ENCODE data around the gene ANGPT4.

Gene ANGPT4

DNA sequence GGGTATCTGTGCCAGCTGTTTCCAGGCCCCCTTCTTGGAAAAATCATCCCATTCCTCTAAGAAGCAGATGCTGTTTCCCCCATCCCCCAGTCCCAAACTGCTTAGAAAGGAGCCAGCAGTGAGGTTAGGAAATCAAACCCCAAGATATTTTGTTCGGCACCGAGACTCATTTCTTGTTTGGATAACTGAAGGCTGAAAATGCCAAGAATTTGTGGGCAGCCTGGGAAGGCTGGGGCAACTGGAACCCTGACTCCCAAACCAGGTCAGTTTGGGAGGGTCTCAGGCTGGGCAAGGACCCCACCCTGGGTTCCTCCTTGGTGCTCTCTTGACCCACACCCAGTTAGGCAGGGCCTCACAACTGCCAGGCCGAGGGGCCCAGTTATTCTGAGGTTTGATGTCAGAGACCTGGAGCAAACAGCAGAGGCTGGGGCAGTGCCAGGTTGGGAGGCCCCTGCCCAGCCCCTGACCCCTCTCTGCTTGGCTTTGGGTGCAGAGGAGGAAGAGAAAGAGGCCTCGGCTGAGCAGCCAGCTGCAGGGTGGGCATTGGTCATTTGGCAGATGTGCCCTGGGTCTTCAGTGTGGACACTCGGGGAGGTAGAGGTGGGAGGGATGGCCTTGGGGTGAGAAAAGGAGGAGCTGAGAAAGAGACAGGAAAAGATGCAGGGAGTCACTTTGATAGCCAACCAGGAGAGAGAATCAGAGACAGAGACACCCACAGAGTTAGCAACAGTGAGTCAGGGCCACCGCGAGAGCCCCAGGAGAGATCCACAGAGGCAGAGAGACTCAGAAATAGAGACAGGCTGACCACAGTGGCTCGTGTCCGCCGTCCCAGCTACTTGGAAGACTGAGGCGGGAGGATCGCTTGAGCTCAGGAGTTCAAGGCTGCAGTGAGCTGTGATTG lies 5.0 kb downstream of the ANGPT4 start:
- TF ChIP-seq, protein P1, sequence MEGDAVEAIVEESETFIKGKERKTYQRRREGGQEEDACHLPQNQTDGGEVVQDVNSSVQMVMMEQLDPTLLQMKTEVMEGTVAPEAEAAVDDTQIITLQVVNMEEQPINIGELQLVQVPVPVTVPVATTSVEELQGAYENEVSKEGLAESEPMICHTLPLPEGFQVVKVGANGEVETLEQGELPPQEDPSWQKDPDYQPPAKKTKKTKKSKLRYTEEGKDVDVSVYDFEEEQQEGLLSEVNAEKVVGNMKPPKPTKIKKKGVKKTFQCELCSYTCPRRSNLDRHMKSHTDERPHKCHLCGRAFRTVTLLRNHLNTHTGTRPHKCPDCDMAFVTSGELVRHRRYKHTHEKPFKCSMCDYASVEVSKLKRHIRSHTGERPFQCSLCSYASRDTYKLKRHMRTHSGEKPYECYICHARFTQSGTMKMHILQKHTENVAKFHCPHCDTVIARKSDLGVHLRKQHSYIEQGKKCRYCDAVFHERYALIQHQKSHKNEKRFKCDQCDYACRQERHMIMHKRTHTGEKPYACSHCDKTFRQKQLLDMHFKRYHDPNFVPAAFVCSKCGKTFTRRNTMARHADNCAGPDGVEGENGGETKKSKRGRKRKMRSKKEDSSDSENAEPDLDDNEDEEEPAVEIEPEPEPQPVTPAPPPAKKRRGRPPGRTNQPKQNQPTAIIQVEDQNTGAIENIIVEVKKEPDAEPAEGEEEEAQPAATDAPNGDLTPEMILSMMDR (IDR thresholded peaks at IDR 0.05), result no peak

DNA sequence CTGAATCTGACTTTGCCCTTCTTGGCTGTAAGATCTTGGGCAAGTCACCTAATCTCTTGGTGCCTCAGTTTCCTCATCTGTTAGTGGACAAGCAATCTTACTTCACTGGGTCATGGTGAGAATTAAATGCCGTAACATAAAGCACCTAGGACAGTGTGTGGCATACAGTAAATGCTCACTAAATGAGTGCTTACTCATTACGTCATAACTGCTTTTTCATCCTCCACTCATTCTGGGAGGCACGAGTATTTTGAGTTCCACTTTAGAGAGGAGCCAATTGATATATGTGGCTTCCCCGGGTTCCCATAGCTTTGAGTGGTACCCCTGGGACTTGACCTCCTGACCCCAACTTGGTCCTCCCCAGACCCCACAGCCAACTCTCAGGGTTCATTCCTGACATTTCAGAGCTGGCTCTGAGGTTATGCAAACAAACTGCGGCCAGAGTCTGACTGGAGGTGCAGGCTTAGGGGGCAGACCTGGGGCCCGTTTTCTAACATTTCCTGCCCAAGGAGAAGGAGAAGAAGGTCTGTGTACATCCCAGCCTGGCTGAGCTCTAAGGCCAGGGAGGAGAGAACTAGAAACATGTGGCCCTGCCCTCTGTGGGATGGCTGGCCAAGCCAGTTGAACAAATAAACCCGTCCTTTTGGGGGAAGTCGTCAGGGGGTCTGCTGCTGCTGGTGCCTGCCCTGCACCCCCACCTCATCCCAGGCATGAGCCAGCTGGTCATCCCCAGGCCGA lies 5.8 kb downstream of the ANGPT4 start:
- TF ChIP-seq, protein P1 (IDR thresholded peaks at IDR 0.05), result no peak

DNA sequence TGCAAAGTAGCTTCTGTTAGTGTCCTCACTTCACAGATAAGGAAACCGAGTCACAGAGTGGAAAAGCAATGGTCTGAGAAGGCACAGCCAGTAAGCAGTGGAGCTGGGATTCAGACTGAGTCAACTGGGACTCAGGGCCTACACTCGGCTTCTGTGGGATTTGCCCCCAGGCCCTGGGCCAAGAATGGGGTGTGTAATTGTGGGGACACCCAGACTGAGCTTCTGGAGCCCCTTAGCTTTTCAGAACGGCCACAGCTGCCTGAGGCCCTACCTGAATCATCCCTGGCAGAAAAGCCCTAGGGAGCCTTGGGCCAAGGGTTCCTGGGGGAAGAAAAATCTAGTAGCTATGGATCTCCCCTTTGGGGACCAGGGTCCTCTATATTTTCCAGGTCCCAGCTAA lies 6.5 kb downstream of the ANGPT4 start:
- TF ChIP-seq, protein P1 (IDR thresholded peaks at IDR 0.05), result no peak

DNA sequence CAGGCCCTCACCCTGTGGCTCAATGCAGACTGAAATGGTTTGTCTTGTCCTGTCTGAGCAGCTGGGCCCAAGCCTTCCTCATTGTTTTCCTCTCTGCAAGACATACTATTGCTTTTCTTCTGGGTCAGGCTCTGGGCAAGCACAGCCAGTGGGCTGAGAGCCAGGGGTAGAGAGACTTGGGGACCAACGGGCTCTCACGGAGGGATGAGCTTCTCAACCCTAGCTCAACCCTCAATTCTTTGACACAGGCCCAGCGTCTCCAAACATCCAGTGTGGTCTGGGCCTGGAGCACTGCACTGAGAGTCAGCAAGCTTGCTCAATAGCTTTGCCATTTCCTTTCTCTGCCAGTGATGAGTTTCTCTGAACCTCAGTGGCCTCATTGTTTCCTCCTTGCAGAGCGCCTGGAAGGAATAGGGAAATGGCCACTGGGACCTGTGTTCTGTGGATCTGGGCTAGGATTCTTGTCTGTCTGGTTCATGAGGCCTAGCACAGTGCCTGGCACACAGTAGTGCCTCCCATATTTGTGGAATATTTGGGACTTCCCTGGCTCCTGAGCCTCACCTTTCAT lies 9.3 kb downstream of the ANGPT4 start:
- TF ChIP-seq, protein P1 (IDR thresholded peaks at IDR 0.05), result no peak

DNA sequence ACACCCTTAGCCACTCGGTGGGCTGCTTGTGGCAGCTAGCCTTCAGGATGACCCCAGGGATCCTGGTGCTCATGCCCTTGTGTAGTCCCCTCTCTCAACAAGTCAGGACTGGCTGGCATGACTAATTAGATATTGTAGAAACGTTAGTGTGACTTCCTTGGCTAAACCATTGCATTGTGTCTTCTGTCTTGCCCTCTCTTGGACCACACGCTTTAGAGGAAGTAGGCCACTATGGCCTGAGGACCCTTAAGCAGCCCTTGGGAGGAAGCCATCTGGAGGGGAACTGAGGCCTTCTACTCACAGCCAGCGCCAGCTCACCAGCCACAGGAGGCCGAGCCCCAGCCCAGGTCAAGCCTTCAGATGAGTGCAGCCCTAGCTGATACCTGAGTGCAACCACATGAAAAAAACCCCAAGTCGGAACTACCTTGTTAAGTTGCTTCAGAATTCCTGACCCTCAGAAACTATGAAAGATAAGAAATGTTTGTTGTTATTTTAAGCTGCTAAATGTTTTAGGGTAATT lies 10.1 kb downstream of the ANGPT4 start:
- TF ChIP-seq, protein P1 (IDR thresholded peaks at IDR 0.05), result no peak

DNA sequence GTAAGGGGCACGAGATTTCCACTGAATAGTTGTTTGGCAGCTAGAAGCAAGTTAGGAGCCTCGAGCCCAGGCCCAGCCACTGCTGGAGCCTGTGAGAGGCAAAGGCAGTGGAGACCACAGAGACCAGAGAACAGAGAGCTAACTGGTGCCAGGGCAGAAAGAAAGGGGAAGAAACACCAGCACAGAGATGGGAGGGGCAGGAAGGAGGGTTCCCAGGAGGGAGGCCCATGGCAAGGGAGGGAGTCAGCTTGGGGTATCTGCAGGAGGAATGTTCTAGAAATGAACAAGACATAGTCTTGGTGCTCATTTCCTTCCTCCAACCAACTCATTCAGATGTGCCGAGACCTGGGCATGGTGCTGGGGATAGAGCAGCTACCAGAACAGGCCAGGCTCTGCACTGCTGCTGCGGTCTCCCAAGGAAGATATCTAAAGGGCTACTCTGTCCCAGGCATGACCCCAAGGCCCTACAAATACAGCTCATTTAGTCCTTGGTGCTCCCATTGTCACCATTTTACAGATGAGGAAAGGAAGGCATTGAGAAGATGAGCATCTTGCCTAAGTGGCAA lies 10.7 kb downstream of the ANGPT4 start:
- TF ChIP-seq, protein P1 (IDR thresholded peaks at IDR 0.05), result no peak

DNA sequence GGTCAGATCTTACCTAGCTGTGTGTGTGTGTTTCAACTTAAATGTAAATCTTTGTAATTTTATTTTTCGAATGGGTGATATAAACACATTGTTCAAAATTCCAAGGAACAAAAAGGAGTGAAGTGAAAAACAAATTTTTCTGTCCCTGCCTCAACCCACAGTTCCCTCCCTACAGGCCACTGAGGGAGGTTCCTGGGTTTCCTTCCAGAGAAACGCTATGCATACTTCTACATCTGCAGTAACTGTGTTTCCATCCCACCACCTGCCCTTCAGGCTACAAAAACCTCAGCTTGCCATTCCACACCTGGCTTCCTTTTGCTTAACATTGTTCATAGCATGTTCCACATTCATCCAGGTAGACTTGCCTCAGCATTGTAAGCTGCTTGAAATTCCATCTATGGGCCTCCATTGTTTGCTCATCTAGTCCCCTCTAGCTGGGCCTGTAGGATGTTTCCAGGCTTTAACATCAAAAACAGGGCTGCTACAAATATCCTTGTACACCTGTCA lies 12.0 kb downstream of the ANGPT4 start:
- TF ChIP-seq, protein P1 (IDR thresholded peaks at IDR 0.05), result no peak

All from LNCAP (cell line).